NCI-H226 (cell line): ENCODE results near the gene ZBTB16.
A peak's percentile ranks its signal among the peaks of the same experiment; 100 is the strongest.

ENCODE experiments used
- DNase-seq: peaks from one replicate; pipeline ENCODE4 v3.0.0-alpha.2; 2015

The ZBTB16 gene

GRCh38 chr11:114059278-114059983 is at the start of gene ZBTB16:
Gene ZBTB16, plus strand, starts transcription at chr11:114059711. Its CDS starts 3,590 bp downstream, at chr11:114063301.
- no peak for DNase-seq

GRCh38 chr11:114010931-114011330 is 48.6 kb upstream of the ZBTB16 start:
- no peak for DNase-seq

GRCh38 chr11:114011443-114011842 is 48.1 kb upstream of the ZBTB16 start:
- DNase-seq, result no peak

GRCh38 chr11:114015117-114015516 is 44.4 kb upstream of the ZBTB16 start:
- DNase-seq, result no peak

GRCh38 chr11:114016986-114017385 is 42.5 kb upstream of the ZBTB16 start:
- DNase-seq, result no peak

- no peak for DNase-seq
Observed at GRCh38 chr11:114017723-114018122, 41.8 kb upstream of the ZBTB16 start.

- no peak for DNase-seq
Observed at GRCh38 chr11:114019046-114019445, 40.5 kb upstream of the ZBTB16 start.

- DNase-seq, result no peak
Observed at GRCh38 chr11:114019574-114019973, 39.9 kb upstream of the ZBTB16 start.

- no peak for DNase-seq
Observed at GRCh38 chr11:114025329-114025907, 34.1 kb upstream of the ZBTB16 start.

GRCh38 chr11:114026355-114026754 is 33.2 kb upstream of the ZBTB16 start:
- DNase-seq, result no peak

- DNase-seq, result no peak
Observed at GRCh38 chr11:114027391-114027790, 32.1 kb upstream of the ZBTB16 start.

GRCh38 chr11:114027926-114028325 is 31.6 kb upstream of the ZBTB16 start:
- no peak for DNase-seq

GRCh38 chr11:114031246-114031966 is 28.1 kb upstream of the ZBTB16 start:
- no peak for DNase-seq

- DNase-seq, result no peak
Observed at GRCh38 chr11:114031967-114032320, 27.6 kb upstream of the ZBTB16 start.

GRCh38 chr11:114033066-114033465 is 26.4 kb upstream of the ZBTB16 start:
- no peak for DNase-seq

GRCh38 chr11:114033572-114033971 is 25.9 kb upstream of the ZBTB16 start:
- DNase-seq, result no peak

GRCh38 chr11:114034956-114035355 is 24.6 kb upstream of the ZBTB16 start:
- DNase-seq, result no peak

- peak; percentile 39 for DNase-seq
Observed at GRCh38 chr11:114036147-114036811, 23.2 kb upstream of the ZBTB16 start.

GRCh38 chr11:114036958-114037357 is 22.6 kb upstream of the ZBTB16 start:
- DNase-seq, result no peak

GRCh38 chr11:114039551-114039950 is 20.0 kb upstream of the ZBTB16 start:
- no peak for DNase-seq

GRCh38 chr11:114040706-114041211 is 18.8 kb upstream of the ZBTB16 start:
- peak; percentile 26 for DNase-seq

- no peak for DNase-seq
Observed at GRCh38 chr11:114042234-114042633, 17.3 kb upstream of the ZBTB16 start.
